ENCODE data around the gene CCNG2.

- TF ChIP-seq CTCF (IDR thresholded peaks at IDR 0.05; ENCODE audit: insufficient read depth, low read length) (no peak), POLR2AphosphoS5 (IDR thresholded peaks at IDR 0.05; ENCODE audit: low read depth) (no peak), REST (IDR thresholded peaks at IDR 0.05; ENCODE audit: insufficient replicate concordance, low read depth) (no peak), GABPA (IDR thresholded peaks at IDR 0.05; ENCODE audit: low read depth) (no peak), SPI1 (IDR thresholded peaks at IDR 0.05; ENCODE audit: borderline replicate concordance, low read depth) (no peak)
Observed at GRCh38 chr4:77167173-77167572, 10.2 kb downstream of the CCNG2 start.
